Peyer's patch (tissue), 4 donors: ENCODE measurements around the gene APC2.

Experiments used
- CTCF ChIP-seq, 6 experiments: fragments of 450-650 bp in 4 of 6; fragments of 200-600 bp in 2 of 6; sonication (generic) in 1 of 6; IDR thresholded peaks; one replicate each; pipeline ENCODE4 v1.5.1; 2017 to 2019; ENCODE audit warnings: antibody characterized with exemption in 6 of 6, mild to moderate bottlenecking in 3 of 6, moderate library complexity in 1 of 6
- POLR2A ChIP-seq, 2 donors: fragments of 450-650 bp; IDR thresholded peaks; one replicate each; pipeline ENCODE4 v1.5.1; 2017; ENCODE audit warnings: antibody characterized with exemption in 2 of 2, mild to moderate bottlenecking in 2 of 2, moderate library complexity in 2 of 2

- TF ChIP-seq CTCF (IDR thresholded peaks at IDR 0.05) (no peak), POLR2A (IDR thresholded peaks at IDR 0.05) (no peak)
These were observed 72.1 kb downstream of the APC2 start for GRCh38 chr19:1522061-1522460.
